ENCODE measurements around the gene CLEC9A.

GRCh38 chr12:10042167-10042566, 11.7 kb downstream of the CLEC9A start:
- TF ChIP-seq CTCF (IDR thresholded peaks at IDR 0.05) (no peak), POLR2A (IDR thresholded peaks at IDR 0.05) (no peak)
